CD4-positive, alpha-beta T cell treated with Interleukin-17A for 1 hour (primary cell): ENCODE data around the gene LRP1B.

Experiments
- DNase-seq: peaks from one replicate; pipeline ENCODE4 v3.0.0-alpha.2; 2020

LRP1B gene

GRCh38 chr2:141062443-141062842, 1068.4 kb downstream of the LRP1B start:
- no peak for DNase-seq

DNA sequence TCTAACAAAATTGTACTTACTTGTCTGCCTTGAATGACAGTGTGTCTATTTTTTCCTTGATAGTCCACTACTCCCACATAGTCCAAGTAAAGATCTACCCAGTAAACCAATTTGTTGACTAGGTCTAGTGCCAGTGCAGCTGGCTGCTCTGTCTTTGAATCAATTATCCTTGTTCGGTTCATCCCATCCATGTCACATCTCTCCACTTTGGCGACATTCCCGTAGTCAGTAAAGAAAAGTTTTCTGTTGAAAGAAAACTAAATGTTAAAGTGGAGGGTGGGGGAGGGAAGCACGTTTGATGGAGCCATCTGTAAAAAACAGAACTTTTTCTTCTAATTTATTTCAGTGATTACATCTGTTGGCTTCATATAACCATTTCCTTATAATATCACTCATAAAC, 1068.8 kb downstream of the LRP1B start:
- DNase-seq: no peak

- DNase-seq: no peak
Measured at GRCh38 chr2:141058556-141058955, 1072.3 kb downstream of the LRP1B start.

GRCh38 chr2:141055531-141055930, 1075.3 kb downstream of the LRP1B start:
- no peak for DNase-seq

DNA sequence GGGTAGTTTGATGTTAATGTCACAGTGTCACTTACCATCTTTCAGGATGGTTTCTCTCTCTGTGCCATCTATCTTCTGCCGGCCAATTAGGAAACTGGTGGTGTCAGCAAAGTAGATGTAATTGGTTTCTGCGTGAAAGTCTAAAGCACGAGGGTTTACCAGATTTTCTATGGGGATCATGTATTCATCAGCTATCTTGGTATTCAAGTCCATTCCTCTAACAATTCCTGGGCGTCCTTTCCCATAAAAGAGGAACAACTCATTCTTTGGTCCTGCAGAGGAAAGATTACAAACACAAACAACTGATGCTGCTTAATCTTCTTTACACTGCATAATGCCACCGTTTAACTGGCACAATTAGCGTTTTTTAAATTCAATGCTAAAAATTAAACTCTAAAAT, 1081.9 kb downstream of the LRP1B start:
- DNase-seq: no peak

DNA sequence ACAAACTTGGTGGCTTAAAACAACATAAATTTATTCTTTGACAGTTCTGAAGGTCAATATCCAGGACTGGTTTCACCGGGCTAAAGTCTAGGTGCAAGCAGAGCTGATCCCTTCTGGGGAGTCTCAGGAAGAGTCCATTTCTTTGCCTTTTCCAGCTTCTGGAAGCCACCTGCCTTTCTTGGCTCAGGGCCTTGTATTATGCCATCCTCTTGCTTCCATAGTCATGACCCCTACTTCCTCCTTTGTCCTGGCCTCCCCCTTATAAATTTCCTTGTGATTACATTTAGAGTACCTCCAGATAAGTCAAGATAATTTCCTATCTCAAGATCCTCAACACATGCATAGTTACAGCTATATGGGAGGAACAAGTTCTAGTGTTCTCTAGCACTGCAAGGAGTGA, 1089.5 kb downstream of the LRP1B start:
- DNase-seq: no peak

GRCh38 chr2:141038341-141038740, 1092.5 kb downstream of the LRP1B start:
- no peak for DNase-seq

DNA sequence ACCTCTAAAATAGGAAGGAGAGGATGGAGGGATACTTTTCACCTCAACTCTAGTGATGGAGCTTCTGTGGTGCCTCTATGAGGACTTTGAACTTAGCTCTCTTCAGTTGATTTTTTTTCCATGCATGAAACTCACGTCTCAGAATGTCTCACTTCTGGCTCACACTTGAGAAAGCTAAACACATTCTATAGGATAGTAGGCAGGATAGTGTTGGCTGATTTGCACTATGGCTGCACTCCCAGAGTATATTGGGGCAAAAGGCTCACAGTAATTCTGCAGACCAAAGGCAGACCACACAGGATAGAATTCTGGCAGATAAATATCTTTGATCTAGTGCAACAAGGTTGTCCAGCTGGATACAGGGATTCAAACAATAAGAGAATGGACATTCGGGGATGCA, 1093.5 kb downstream of the LRP1B start:
- no peak for DNase-seq

- no peak for DNase-seq
Measured at GRCh38 chr2:141035846-141036420, 1094.9 kb downstream of the LRP1B start.

DNA sequence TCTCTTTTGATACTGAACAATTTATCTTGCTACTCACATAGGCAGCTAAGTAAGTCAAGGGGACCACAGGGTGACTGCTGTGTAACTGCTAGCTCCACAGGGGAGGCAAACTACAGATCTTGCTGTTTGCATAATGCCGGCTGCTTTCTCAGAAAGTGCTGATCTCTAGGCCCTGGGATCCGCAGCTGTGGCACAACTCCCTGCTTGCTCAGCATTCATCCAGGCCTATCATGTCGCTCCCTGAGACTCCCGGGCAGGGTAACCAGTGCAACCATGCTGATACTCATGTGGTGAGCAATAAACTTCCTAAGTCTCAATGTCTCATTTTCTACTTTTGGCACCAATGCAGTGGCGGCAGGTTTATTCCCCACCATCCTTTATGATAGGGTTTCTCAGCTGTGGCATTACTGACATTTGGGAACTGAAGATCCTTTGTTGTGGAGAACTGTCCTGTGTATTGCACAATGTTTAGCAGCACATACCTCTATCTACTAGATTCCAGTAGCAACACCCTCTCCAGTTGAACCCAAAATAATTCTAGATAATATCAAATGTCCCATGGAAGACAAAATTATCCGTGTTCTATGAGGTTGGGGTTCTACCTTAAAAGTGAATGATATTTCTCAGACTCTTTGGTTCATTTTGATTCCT, 1101.3 kb downstream of the LRP1B start:
- DNase-seq: no peak

DNA sequence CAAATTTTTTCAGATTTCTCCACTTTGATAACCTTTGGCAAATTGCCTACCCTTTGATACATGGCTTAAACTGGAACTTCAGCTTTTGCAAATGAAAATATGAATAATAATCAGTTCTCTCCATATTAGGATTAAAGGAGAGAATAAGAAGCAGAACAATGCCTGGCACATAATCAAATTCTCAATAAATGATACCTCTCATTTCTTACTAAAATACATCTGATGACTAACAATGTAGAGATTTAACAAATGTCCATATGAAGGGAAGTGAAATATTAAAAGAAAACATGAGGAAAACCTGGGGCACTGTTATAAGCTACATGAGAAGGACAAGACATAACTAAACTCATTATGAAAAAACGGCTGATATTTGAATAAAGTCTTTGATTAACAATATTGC, 1103.6 kb downstream of the LRP1B start:
- no peak for DNase-seq

DNA sequence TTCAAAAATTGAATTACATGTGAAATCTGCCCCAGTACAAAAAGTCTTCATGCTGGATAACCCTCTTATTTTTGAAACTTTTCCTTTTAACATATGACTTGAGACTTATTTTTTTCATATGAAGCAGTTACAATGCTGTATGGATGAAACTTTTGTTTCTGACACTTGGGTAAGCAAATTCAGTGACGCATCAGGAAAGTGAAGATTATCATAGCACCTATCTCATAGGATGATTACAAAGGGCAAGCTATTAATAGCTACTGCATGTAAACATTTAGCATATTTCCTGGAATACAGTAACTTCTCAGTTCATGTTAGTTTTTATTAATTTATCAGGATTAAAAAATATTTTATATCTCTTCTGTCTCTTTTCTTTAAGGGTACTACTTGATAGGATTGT, 1109.2 kb downstream of the LRP1B start:
- DNase-seq: no peak

DNA sequence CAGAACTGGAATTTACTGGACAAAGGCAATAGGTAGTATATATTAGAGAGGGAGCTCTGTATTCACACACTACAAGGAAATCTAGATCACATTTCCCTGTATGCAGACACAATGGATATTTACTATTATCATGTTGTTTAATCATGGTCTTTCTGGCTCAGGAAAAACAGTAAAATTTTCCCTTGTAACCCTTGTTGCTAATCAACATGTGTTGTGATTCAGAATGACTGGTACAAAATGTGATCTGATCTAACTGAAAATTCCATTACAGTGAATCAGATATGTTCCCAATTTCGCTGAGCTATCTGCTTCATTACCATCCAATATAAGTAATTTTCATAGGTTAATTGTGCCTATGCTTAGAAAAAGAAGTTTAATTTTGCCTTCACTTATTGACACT, 1109.7 kb downstream of the LRP1B start:
- DNase-seq: no peak

- no peak for DNase-seq
Measured at GRCh38 chr2:141020346-141020745, 1110.5 kb downstream of the LRP1B start.

- no peak for DNase-seq
Measured at GRCh38 chr2:141015341-141016047, 1115.3 kb downstream of the LRP1B start.

DNA sequence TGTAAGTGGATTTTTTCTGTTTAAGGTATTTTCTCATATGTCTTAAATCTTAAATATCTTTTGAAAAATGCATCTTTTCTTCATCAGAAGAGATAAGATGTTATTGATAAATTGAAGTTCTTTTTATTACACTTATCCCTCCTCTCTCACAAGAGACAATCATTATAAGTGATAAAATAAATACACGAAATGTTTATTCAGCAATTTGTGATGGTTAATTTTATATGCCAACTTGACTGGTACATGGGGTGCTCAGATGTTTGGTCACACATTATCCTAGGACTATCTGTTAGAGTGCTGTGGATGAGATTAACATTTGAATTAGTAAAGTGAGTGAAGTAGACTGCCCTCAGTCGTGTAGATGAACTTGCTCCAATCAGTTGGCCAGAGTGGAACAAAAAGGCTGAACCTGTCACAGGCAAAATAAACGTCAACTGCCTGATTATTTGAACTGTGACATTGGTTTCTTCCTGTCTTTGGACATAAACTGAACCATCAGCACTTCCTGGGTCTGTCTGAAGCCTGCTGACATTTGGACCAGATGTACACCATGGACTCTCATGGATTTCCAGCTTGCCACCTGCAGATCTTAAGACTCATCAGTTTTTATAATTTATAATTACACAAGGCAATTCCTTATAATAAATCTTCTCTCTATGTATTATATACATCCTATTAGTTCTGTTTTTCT, 1126.7 kb downstream of the LRP1B start:
- no peak for DNase-seq

DNA sequence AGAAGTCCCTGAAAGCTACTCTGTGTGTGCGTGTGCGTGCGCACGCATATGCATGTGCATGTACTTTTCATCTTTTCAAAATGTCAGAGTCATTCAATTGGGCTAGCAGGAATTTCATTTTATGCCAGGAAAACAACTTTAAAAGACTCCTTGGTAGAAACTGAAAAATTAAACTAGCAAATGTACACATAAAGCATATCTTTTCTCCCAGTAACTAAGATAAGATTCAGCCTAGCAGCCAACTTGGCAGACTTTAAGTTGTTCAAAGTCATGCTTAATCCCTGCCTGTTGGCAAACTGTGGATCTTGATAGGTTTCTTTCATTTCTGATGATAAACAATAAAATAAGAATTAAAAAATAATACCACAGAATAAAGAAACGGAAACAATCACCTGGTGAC, 1129.1 kb downstream of the LRP1B start:
- no peak for DNase-seq

DNA sequence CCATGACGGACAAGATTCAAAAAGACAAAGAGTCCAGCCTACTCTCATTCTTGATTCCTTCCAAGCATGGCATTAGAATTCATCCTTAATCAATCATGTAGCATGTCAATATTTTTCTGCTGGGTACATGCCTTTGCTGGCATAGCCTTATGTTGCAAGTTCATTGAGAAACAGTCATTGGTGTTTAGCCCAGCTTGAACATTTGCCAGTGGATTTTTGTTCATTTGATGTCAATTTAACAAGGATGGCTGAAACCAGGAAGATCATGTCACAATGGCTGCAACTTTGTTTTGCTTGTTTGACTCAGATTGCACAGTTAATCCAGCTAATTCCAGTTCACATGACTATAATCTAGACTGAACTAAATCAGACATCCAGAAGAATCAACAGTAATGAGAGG, 1132.2 kb downstream of the LRP1B start:
- no peak for DNase-seq

- no peak for DNase-seq
Measured at GRCh38 chr2:140998017-140998416, 1132.8 kb downstream of the LRP1B start.

DNA sequence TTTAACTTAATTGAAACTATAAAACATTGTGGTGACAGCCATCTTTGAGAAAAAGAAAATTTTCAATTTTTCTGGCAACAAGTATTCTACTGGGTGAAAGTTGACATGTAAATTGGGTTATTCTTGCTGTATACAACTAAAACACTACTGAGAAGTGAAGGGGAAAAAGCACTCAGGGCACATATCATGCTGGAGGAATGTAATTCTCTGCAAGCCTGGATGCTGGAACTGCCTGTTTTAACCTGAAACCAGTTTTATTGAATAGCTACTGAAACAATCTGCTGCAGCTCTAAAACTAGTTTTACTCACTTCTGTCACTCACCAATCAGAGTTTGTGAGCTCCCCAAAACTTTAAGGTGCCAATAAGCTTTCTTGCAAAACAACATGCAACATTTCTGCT, 1136.0 kb downstream of the LRP1B start:
- DNase-seq: no peak

- no peak for DNase-seq
Measured at GRCh38 chr2:140990416-140990815, 1140.4 kb downstream of the LRP1B start.

- DNase-seq: no peak
Measured at GRCh38 chr2:140988597-140988996, 1142.2 kb downstream of the LRP1B start.

DNA sequence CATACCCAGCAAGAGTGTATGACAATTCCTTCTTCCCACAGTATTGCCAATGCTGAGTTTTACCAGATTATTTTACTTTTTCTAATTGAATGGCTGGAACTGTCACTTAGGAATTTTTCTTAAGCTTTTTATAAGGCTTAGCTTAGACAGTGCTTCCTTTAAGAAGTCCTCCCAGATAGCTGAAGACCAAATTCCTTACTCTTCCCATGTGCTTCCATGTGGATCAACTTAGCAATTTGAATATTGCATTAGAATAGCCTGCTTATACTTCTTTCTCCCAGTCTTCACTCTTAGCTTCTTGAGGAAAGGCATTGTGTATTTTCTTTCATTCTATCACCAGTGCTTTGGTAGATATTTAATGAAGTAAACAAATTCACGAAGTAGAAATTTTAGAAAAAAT, 1144.4 kb downstream of the LRP1B start:
- no peak for DNase-seq

DNA sequence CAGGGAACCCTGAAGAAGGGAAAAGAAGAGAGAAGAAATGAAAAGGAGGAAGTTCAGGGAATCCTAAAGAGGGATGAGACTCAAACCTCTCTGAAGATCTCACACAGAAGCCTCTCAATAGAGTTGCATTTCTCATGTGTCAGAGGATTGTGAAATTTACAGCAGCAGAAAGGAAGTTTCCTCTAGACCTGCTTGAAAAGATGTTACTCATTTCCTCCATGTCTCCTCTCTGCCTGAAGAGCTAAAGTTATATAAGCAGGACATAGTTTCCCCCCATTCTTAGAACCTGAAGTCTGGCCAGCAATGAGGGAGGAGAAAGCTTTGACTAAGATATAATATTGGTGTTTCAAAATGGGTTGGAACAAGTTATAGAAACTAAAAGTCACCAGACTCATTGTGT, 1155.6 kb downstream of the LRP1B start:
- DNase-seq: no peak
